ENCODE measurements around the gene SLC25A1. TPM values are rescaled to one million over a fixed set of nuclear protein-coding genes. Genes with fewer than 3 reads are reported as not detected.

The SLC25A1 gene
- total RNA-seq, 1 donor from 2014 or later: 50.3 TPM

- Histone ChIP-seq H3K27ac (peak overlapping the region; percentile 93), H3K36me3 (peaks cover 13% of the 10 kb centered on the region), H3K4me1 (peaks cover 62% of the 10 kb centered on the region), H3K4me3 (peak overlapping the region; percentile 96), H3K9me3 (no peaks in the 10 kb centered on the region), H3K27me3 (ENCODE audit: low read depth) (peaks cover 27% of the 10 kb centered on the region)
- intact Hi-C loops (cut with DNase I): no loop called here
- no peak for ATAC-seq
- TF ChIP-seq, protein P1, sequence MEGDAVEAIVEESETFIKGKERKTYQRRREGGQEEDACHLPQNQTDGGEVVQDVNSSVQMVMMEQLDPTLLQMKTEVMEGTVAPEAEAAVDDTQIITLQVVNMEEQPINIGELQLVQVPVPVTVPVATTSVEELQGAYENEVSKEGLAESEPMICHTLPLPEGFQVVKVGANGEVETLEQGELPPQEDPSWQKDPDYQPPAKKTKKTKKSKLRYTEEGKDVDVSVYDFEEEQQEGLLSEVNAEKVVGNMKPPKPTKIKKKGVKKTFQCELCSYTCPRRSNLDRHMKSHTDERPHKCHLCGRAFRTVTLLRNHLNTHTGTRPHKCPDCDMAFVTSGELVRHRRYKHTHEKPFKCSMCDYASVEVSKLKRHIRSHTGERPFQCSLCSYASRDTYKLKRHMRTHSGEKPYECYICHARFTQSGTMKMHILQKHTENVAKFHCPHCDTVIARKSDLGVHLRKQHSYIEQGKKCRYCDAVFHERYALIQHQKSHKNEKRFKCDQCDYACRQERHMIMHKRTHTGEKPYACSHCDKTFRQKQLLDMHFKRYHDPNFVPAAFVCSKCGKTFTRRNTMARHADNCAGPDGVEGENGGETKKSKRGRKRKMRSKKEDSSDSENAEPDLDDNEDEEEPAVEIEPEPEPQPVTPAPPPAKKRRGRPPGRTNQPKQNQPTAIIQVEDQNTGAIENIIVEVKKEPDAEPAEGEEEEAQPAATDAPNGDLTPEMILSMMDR (IDR thresholded peaks at IDR 0.05): no peak
- DNase-seq: no peak
Observed at GRCh38 chr22:19172213-19173046, 6.1 kb downstream of the SLC25A1 start.

DNA sequence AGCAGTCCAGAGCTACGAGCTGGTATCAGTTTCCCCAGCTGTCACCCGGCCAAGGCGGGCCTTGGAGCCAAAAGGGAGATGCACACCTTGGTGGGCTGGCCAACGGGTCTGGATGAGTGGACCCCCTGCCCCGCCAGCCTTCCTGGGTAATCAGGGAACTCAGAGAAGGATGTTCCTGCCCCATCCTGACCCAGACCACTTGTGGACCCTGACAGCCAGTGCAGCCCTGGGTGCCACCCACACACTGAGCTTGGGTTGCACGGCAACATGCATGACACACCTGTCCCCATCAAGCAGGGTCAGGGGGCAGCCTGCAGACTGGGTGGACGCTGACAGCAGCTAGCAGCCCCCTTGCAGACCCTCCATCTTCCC lies 8.6 kb downstream of the SLC25A1 start:
- Histone ChIP-seq H3K4me3 (peak overlapping the region; percentile 37), H3K27ac (no peak overlapping the region), H3K9me3 (no peaks in the 10 kb centered on the region), H3K27me3 (ENCODE audit: low read depth) (peaks cover 46% of the 10 kb centered on the region), H3K4me1 (peaks cover 52% of the 10 kb centered on the region), H3K36me3 (no peaks in the 10 kb centered on the region)
- intact Hi-C loops (cut with DNase I): no loop called here
- TF ChIP-seq, protein P1 (IDR thresholded peaks at IDR 0.05): no peak
- DNase-seq (no peak), ATAC-seq (no peak)

DNA sequence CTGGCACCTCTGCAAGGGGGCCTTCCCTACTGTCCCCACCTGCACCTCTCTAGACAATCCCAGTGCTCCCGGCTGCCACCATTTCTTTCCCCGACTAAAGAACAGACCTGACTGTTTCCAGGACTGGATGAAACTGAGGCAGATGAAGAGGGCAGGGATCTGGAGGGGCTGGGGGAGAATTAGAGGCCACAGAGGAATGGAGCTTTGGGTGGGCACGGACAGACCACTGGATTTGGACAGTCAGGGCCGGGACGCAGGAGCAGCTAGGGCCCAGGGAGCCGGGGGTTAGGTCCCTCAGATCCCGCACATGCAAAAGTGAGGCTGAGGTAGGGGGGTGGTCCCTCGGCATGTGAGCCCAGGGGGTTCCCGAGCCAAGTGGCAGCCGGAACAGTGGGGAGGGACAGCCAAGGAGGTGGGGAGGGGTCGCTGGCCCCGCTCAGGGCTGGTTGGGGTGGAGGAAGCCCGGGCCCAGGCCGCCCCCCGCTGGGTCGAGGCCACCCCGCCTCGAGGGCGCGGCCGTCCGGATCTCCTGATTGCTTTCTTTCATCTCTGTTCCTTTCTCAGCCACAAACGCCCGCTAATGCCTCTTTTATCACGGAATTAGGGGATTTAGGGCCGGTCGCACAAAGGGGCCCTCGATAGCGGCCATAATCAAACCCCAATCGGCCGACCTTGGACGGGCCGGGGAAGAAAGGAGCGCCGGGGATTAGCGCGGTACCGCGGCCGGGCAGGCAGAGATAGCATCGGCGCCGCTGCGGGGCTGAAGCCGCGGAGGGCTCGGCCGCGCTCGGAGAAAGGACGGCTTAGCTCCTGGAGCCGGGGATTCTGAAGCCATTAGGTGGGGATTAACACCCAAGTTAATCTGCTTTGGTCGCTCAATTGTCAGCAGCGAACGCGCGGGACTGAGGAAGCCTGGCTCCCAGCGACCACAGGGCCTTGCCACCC lies 9.3 kb downstream of the SLC25A1 start:
- Histone ChIP-seq H3K9me3 (no peaks in the 10 kb centered on the region), H3K36me3 (no peaks in the 10 kb centered on the region), H3K4me1 (peaks cover 46% of the 10 kb centered on the region), H3K4me3 (peak overlapping the region; percentile 37), H3K27me3 (ENCODE audit: low read depth) (peaks cover 51% of the 10 kb centered on the region), H3K27ac (no peak overlapping the region)
- ATAC-seq (no peak), DNase-seq (no peak)
- intact Hi-C loops (cut with DNase I): no loop called here
- TF ChIP-seq, protein P1 (IDR thresholded peaks at IDR 0.05): no peak

DNA sequence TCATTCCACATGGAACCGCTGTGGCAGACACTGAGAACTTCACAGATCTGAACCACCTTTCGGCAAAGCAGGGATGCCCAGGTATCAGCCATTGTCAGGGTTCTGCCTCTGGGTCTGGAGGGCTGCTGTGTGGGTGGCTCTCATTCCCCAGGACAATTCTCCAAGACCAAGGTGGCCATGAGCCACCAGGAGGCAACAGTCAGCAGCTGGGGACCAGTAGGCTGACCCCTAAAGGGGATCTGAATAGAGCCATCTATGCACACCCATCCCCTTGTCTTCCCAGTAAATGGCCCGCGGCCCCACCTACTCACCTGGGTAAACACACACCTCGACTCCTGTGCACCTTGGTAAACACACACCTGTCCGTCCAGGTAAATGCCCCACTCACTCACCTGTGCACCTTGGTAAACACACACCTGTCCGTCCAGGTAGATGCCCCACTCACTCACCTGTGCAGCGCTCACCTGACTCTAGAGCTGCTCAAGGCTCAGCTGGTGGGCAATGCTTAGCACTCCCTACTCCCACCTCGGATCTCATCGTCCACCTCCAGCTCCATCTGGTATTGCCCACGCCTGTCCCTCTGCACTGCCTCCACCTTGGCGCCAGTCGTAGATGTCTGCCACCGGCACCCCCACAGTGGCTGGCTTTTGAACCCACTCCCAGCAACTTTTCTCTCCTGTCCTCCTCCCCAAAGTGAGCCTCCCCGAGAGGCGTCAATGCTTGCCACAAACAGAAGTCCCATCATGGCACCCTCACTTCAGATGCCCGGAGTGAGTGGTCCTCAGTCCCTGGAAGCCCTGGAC lies 10.2 kb downstream of the SLC25A1 start:
- DNase-seq (no peak), ATAC-seq (no peak)
- Histone ChIP-seq H3K27me3 (ENCODE audit: low read depth) (peaks cover 61% of the 10 kb centered on the region), H3K36me3 (no peaks in the 10 kb centered on the region), H3K9me3 (no peaks in the 10 kb centered on the region), H3K4me1 (peaks cover 39% of the 10 kb centered on the region), H3K27ac (no peak overlapping the region), H3K4me3 (no peak overlapping the region)
- TF ChIP-seq, protein P1 (IDR thresholded peaks at IDR 0.05): no peak
- intact Hi-C loops (cut with DNase I): no loop called here

Data from lower lobe of right lung (tissue), 2 donors.